GM12892 (cell line): ENCODE results near the gene NUBP2.

Experiments
- POLR2A ChIP-seq: IDR thresholded peaks from 2 replicates; pipeline ENCODE4 v1.6.1; 2011; ENCODE audit warnings: low read depth, low read length, control low read depth
- POLR2AphosphoS5 ChIP-seq: IDR thresholded peaks from 2 replicates; pipeline ENCODE4 v1.6.1; 2011; ENCODE audit warnings: low read depth, low read length, control low read depth
- TAF1 ChIP-seq: IDR thresholded peaks from 2 replicates; pipeline ENCODE4 v1.6.1; 2011; ENCODE audit warnings: low read depth, mild to moderate bottlenecking, control low read depth, low read length, borderline replicate concordance

- TF ChIP-seq POLR2A (no peak), POLR2AphosphoS5 (no peak), TAF1 (no peak)
These were observed 36.7 kb upstream of the NUBP2 start for GRCh38 chr16:1745900-1746692.
